Upper lobe of left lung (tissue), 4 donors: ENCODE results near the gene ATP5MK.

Source experiments
- EP300 ChIP-seq, 4 donors: sonication (generic); formaldehyde crosslinking; IDR thresholded peaks; one replicate each; pipeline ENCODE4 v1.5.1; 2017; ENCODE audit warnings: antibody characterized with exemption in 4 of 4, control low read depth in 2 of 4
- POLR2A ChIP-seq, 4 donors: fragments of 450-650 bp; IDR thresholded peaks; one replicate each; pipeline ENCODE4 v1.5.1; 2016 to 2017; ENCODE audit warnings: antibody characterized with exemption in 4 of 4, mild to moderate bottlenecking in 2 of 4
- POLR2AphosphoS5 ChIP-seq, 2 donors: sonication (generic); formaldehyde crosslinking; IDR thresholded peaks; one replicate each; pipeline ENCODE4 v1.5.1; 2017; ENCODE audit warnings: antibody characterized with exemption in 2 of 2
- TF ChIP-seq, protein P1 (sequence below), 6 experiments: fragments of 450-650 bp in 4 of 6; fragments of 200-600 bp in 2 of 6; sonication (generic) in 2 of 6; IDR thresholded peaks; one replicate each; pipeline ENCODE4 v1.5.1; 2016 to 2019; ENCODE audit warnings: antibody characterized with exemption in 6 of 6

GRCh38 chr10:103367379-103367781 is 28.9 kb downstream of the ATP5MK start:
- TF ChIP-seq, protein P1, sequence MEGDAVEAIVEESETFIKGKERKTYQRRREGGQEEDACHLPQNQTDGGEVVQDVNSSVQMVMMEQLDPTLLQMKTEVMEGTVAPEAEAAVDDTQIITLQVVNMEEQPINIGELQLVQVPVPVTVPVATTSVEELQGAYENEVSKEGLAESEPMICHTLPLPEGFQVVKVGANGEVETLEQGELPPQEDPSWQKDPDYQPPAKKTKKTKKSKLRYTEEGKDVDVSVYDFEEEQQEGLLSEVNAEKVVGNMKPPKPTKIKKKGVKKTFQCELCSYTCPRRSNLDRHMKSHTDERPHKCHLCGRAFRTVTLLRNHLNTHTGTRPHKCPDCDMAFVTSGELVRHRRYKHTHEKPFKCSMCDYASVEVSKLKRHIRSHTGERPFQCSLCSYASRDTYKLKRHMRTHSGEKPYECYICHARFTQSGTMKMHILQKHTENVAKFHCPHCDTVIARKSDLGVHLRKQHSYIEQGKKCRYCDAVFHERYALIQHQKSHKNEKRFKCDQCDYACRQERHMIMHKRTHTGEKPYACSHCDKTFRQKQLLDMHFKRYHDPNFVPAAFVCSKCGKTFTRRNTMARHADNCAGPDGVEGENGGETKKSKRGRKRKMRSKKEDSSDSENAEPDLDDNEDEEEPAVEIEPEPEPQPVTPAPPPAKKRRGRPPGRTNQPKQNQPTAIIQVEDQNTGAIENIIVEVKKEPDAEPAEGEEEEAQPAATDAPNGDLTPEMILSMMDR (IDR thresholded peaks at IDR 0.05), result no peak
- no peak for TF ChIP-seq POLR2A (IDR thresholded peaks at IDR 0.05)
- no peak for TF ChIP-seq POLR2AphosphoS5 (IDR thresholded peaks at IDR 0.05)
- TF ChIP-seq EP300 (IDR thresholded peaks at IDR 0.05), result no peak
